NB4 (cell line): ENCODE results near the gene LEMD2.

Source experiments
- DNase-seq: peaks from one replicate; pipeline ENCODE4 v3.0.0; 2010; ENCODE audit warnings: low read depth
- H3K4me3 ChIP-seq: one replicate; pipeline ENCODE4 v1.5.1; 2011; ENCODE audit warnings: mild to moderate bottlenecking, low read depth, low read length, moderate library complexity
- MAX ChIP-seq: IDR thresholded peaks from 2 replicates; pipeline ENCODE4 v1.6.1; 2011; ENCODE audit warnings: low read depth, low read length
- MYC ChIP-seq: IDR thresholded peaks from 2 replicates; pipeline ENCODE4 v1.6.1; 2011; ENCODE audit warnings: low read depth, low read length
- POLR2A ChIP-seq: IDR thresholded peaks from 2 replicates; pipeline ENCODE4 v1.6.1; 2011; ENCODE audit warnings: mild to moderate bottlenecking; ENCODE audit not compliant: insufficient read length; ENCODE audit errors: extremely low read depth
- TF ChIP-seq, protein P1 (sequence below): IDR thresholded peaks from one replicate; pipeline ENCODE4 v1.5.1; 2012; ENCODE audit warnings: low read depth, low read length

The LEMD2 gene

GRCh38 chr6:33732385-33732784 is 56.5 kb downstream of the LEMD2 start:
- TF ChIP-seq POLR2A: no peak
- TF ChIP-seq MAX: no peak
- TF ChIP-seq, protein P1, sequence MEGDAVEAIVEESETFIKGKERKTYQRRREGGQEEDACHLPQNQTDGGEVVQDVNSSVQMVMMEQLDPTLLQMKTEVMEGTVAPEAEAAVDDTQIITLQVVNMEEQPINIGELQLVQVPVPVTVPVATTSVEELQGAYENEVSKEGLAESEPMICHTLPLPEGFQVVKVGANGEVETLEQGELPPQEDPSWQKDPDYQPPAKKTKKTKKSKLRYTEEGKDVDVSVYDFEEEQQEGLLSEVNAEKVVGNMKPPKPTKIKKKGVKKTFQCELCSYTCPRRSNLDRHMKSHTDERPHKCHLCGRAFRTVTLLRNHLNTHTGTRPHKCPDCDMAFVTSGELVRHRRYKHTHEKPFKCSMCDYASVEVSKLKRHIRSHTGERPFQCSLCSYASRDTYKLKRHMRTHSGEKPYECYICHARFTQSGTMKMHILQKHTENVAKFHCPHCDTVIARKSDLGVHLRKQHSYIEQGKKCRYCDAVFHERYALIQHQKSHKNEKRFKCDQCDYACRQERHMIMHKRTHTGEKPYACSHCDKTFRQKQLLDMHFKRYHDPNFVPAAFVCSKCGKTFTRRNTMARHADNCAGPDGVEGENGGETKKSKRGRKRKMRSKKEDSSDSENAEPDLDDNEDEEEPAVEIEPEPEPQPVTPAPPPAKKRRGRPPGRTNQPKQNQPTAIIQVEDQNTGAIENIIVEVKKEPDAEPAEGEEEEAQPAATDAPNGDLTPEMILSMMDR: no peak
- no peak for TF ChIP-seq MYC
- no peak for DNase-seq
- H3K4me3 ChIP-seq: no peak overlapping the region

DNA sequence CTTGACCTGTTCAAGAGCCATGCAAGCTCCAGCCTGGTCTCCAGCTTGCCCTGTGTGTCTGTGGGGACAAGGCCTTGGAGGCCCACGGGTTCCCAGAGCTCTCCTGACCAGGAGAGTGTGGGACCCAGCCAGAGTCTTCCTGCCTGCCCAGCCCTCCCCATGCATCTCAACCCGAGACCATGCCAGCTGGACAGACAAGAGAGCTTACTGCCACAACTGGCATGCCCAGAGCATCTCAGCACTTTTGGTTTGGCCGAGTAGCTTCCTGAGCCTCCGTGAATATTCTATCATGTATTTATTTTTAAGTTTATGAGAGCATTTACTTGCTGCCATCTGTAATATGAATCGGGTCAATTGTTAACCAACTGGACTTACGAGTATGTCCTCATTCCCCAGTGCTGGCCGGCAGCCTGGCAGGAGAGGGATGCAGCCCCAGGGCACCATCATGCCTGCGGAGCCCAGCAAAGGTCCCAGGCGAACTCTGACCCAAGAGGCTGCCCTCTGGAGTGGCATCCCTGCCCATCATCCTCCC is 57.1 kb downstream of the LEMD2 start:
- TF ChIP-seq POLR2A (no peak), MYC (no peak), MAX (no peak)
- TF ChIP-seq, protein P1: no peak
- DNase-seq: no peak
- no peak overlapping the region for H3K4me3 ChIP-seq

DNA sequence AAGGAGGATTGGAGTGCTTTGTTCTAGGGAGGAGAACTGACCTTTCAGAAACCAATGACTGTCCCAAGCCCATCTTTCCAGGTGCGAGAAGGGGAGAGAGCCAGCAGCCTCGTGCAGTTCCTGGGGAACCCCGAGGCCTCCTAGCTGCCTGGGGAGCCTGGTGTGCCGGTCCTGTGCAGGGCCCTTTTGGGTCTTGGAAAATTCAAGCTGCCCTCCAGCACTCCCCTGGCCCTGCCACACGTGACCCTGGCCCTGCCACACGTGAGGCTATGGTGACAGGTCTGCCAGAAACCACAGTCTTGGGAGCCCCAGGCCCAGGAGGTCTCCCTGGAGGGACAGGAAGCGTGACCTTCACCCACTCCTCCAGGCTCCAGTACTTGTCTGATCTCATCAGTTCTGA is 57.9 kb downstream of the LEMD2 start:
- no peak for DNase-seq
- H3K4me3 ChIP-seq: no peak overlapping the region
- TF ChIP-seq MAX (no peak), POLR2A (no peak), MYC (no peak)
- TF ChIP-seq, protein P1: no peak

GRCh38 chr6:33730611-33731010 is 58.3 kb downstream of the LEMD2 start:
- DNase-seq: no peak
- TF ChIP-seq MAX: no peak
- no peak for TF ChIP-seq POLR2A
- no peak for TF ChIP-seq MYC
- TF ChIP-seq, protein P1: no peak
- H3K4me3 ChIP-seq: no peak overlapping the region

DNA sequence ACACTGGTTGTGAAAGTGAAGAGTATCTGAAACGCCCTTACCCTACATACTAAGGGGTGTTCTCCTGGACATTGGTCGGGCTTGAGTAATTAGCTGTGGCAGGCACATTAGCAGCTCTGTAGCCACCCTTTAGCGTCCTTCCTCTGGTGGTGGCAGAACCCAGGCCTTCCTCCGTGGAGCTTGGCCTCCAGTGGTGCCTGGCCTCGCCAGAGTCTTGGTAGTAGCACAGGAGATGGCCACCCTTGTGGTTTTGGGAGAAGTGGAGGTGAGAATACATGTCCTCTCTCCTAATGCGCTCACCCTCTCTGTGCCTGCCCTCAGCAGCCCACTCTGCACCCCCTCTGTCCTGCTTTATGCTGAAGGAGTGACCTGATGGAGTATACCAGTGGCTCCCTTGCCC is 59.9 kb downstream of the LEMD2 start:
- no peak for DNase-seq
- TF ChIP-seq MAX (no peak), POLR2A (no peak), MYC (no peak)
- TF ChIP-seq, protein P1: no peak
- H3K4me3 ChIP-seq: no peak overlapping the region

DNA sequence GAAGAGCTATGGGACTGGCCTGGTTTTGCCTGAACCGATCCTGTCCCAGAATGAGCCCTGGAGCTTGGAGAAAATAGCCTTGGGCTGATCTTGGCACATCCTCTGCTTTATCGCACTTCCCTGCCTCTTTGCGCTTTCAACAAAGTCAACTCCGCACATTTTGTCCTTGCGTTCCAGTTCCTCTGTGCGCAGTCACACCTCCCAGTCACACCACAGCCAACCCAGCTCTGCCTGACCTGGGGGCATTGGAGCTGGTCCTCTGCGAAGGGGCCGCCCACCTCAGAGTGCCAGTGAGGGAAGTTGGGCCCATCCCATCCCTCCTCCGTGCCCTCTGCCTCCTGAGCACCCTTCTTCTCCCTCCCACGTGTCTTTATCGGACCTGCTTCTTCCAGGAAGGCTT is 60.5 kb downstream of the LEMD2 start:
- no peak overlapping the region for H3K4me3 ChIP-seq
- no peak for DNase-seq
- TF ChIP-seq MAX (no peak), POLR2A (no peak), MYC (no peak)
- TF ChIP-seq, protein P1: no peak
